Measurements from ENCODE around the gene SIMC1. TPM values are rescaled to one million over a fixed set of nuclear protein-coding genes. Genes with fewer than 3 reads are reported as not detected.
"Not testable (repeated sequence)": the region's sequence is repeated elsewhere in the genome, so short reads cannot be mapped to it uniquely, and the experiment has no call there.

Gene SIMC1
- 19.7 and 22.4 TPM in 2 replicates for total RNA-seq
- long read RNA-seq, partial matches to known transcripts: 9 of 17 reads
- long read RNA-seq, other reads (novel, unspliced or antisense): 4 of 17 reads

- H3K36me3 Mint-ChIP-seq (ENCODE audit: unreplicated experiment); H3K4me1 Mint-ChIP-seq (ENCODE audit: unreplicated experiment); H3K9me3 Mint-ChIP-seq (ENCODE audit: unreplicated experiment); H3K27ac Mint-ChIP-seq (ENCODE audit: unreplicated experiment); H3K27me3 Mint-ChIP-seq (ENCODE audit: unreplicated experiment); DNase-seq (ENCODE audit: extremely low spot score, unreplicated experiment): not testable (repeated sequence)
- peak within 1 kb of the TSS; percentile 67 for H3K4me3 Mint-ChIP-seq (ENCODE audit: unreplicated experiment)
These were observed at the start of gene SIMC1 for GRCh38 chr5:176237971-176238644. Gene SIMC1 (plus strand): TSS chr5:176238424. CDS start chr5:176238509, 85 bp downstream.

- Mint-ChIP-seq H3K27me3 (ENCODE audit: unreplicated experiment) (peaks cover 3% of the 10 kb centered on the region), H3K4me3 (ENCODE audit: unreplicated experiment) (no peak overlapping the region), H3K27ac (ENCODE audit: unreplicated experiment) (no peak overlapping the region), H3K9me3 (ENCODE audit: unreplicated experiment) (no peaks in the 10 kb centered on the region), H3K36me3 (ENCODE audit: unreplicated experiment) (no peaks in the 10 kb centered on the region), H3K4me1 (ENCODE audit: unreplicated experiment) (no peaks in the 10 kb centered on the region)
- peak; percentile 53 for DNase-seq (ENCODE audit: extremely low spot score, unreplicated experiment)
- TF ChIP-seq CTCF (IDR thresholded peaks at IDR 0.05): no peak
These were observed 49.6 kb upstream of the SIMC1 start for GRCh38 chr5:176188506-176189193.

GRCh38 chr5:176189857-176190256, 48.4 kb upstream of the SIMC1 start:
- no peak for DNase-seq (ENCODE audit: extremely low spot score, unreplicated experiment)
- Mint-ChIP-seq H3K27ac (ENCODE audit: unreplicated experiment) (no peak overlapping the region), H3K4me1 (ENCODE audit: unreplicated experiment) (no peaks in the 10 kb centered on the region), H3K36me3 (ENCODE audit: unreplicated experiment) (no peaks in the 10 kb centered on the region), H3K27me3 (ENCODE audit: unreplicated experiment) (no peaks in the 10 kb centered on the region), H3K4me3 (ENCODE audit: unreplicated experiment) (no peak overlapping the region), H3K9me3 (ENCODE audit: unreplicated experiment) (no peaks in the 10 kb centered on the region)
- TF ChIP-seq CTCF (IDR thresholded peaks at IDR 0.05): no peak

GRCh38 chr5:176190886-176191755, 47.1 kb upstream of the SIMC1 start:
- no peak for TF ChIP-seq CTCF (IDR thresholded peaks at IDR 0.05)
- DNase-seq (ENCODE audit: extremely low spot score, unreplicated experiment): peak; percentile 76
- Mint-ChIP-seq H3K27me3 (ENCODE audit: unreplicated experiment) (no peaks in the 10 kb centered on the region), H3K9me3 (ENCODE audit: unreplicated experiment) (no peaks in the 10 kb centered on the region), H3K27ac (ENCODE audit: unreplicated experiment) (no peak overlapping the region), H3K4me1 (ENCODE audit: unreplicated experiment) (no peaks in the 10 kb centered on the region), H3K4me3 (ENCODE audit: unreplicated experiment) (no peak overlapping the region), H3K36me3 (ENCODE audit: unreplicated experiment) (no peaks in the 10 kb centered on the region)

- Mint-ChIP-seq H3K27ac (ENCODE audit: unreplicated experiment) (no peak overlapping the region), H3K4me1 (ENCODE audit: unreplicated experiment) (no peaks in the 10 kb centered on the region), H3K36me3 (ENCODE audit: unreplicated experiment) (no peaks in the 10 kb centered on the region), H3K9me3 (ENCODE audit: unreplicated experiment) (no peaks in the 10 kb centered on the region), H3K27me3 (ENCODE audit: unreplicated experiment) (no peaks in the 10 kb centered on the region), H3K4me3 (ENCODE audit: unreplicated experiment) (no peak overlapping the region)
- no peak for TF ChIP-seq CTCF (IDR thresholded peaks at IDR 0.05)
- no peak for DNase-seq (ENCODE audit: extremely low spot score, unreplicated experiment)
These were observed 46.0 kb upstream of the SIMC1 start for GRCh38 chr5:176192094-176192721.

GRCh38 chr5:176192722-176193117, 45.5 kb upstream of the SIMC1 start:
- H3K4me3 Mint-ChIP-seq (ENCODE audit: unreplicated experiment); H3K9me3 Mint-ChIP-seq (ENCODE audit: unreplicated experiment); H3K27ac Mint-ChIP-seq (ENCODE audit: unreplicated experiment); H3K27me3 Mint-ChIP-seq (ENCODE audit: unreplicated experiment); DNase-seq (ENCODE audit: extremely low spot score, unreplicated experiment); H3K36me3 Mint-ChIP-seq (ENCODE audit: unreplicated experiment); H3K4me1 Mint-ChIP-seq (ENCODE audit: unreplicated experiment): not testable (repeated sequence)

- not testable (repeated sequence) for DNase-seq (ENCODE audit: extremely low spot score, unreplicated experiment); H3K27me3 Mint-ChIP-seq (ENCODE audit: unreplicated experiment); H3K4me3 Mint-ChIP-seq (ENCODE audit: unreplicated experiment); H3K27ac Mint-ChIP-seq (ENCODE audit: unreplicated experiment); H3K9me3 Mint-ChIP-seq (ENCODE audit: unreplicated experiment); H3K4me1 Mint-ChIP-seq (ENCODE audit: unreplicated experiment); H3K36me3 Mint-ChIP-seq (ENCODE audit: unreplicated experiment)
These were observed 44.6 kb upstream of the SIMC1 start for GRCh38 chr5:176193636-176194035.

All from osteocyte (in vitro differentiated cells).